ENCODE results near the gene TSEN54.

Gene TSEN54

GRCh38 chr17:75565618-75566017, 49.3 kb downstream of the TSEN54 start:
- no peak for DNase-seq (ENCODE audit: low read depth in 3 of 3)

- no peak for DNase-seq (ENCODE audit: low read depth in 3 of 3)
Measured at GRCh38 chr17:75566416-75566815, 50.1 kb downstream of the TSEN54 start.

- DNase-seq (ENCODE audit: low read depth in 3 of 3) = no peak
Measured at GRCh38 chr17:75566834-75567233, 50.5 kb downstream of the TSEN54 start.

GRCh38 chr17:75568412-75569255, 52.3 kb downstream of the TSEN54 start:
- no peak for DNase-seq (ENCODE audit: low read depth in 3 of 3)

GRCh38 chr17:75570034-75570676, 53.8 kb downstream of the TSEN54 start:
- DNase-seq (ENCODE audit: low read depth in 3 of 3) = no peak

GRCh38 chr17:75570772-75571171, 54.4 kb downstream of the TSEN54 start:
- DNase-seq (ENCODE audit: low read depth in 3 of 3) = no peak

- no peak for DNase-seq (ENCODE audit: low read depth in 3 of 3)
Measured at GRCh38 chr17:75571197-75571884, 55.0 kb downstream of the TSEN54 start.

- DNase-seq (ENCODE audit: low read depth in 3 of 3) = no peak
Measured at GRCh38 chr17:75571885-75572215, 55.5 kb downstream of the TSEN54 start.

- no peak for DNase-seq (ENCODE audit: low read depth in 3 of 3)
Measured at GRCh38 chr17:75572713-75573539, 56.6 kb downstream of the TSEN54 start.

- no peak for DNase-seq (ENCODE audit: low read depth in 3 of 3)
Measured at GRCh38 chr17:75573540-75573957, 57.2 kb downstream of the TSEN54 start.

GRCh38 chr17:75573994-75574393, 57.7 kb downstream of the TSEN54 start:
- no peak for DNase-seq (ENCODE audit: low read depth in 3 of 3)
